Astrocyte of the spinal cord (primary cell): Measurements from ENCODE around the gene SNX9.

Experiments used
- DNase-seq: peaks from one replicate; pipeline ENCODE4 v3.0.0; 2011; ENCODE audit warnings: low read depth, low spot score
- H3K4me3 ChIP-seq: 2 replicates; pipeline ENCODE4 v1.5.1; 2011; ENCODE audit warnings: low read depth, mild to moderate bottlenecking, low read length, moderate library complexity
- CTCF ChIP-seq: IDR thresholded peaks from 2 replicates; pipeline ENCODE4 v1.5.1; 2012; ENCODE audit warnings: low read depth, mild to moderate bottlenecking, low read length, inconsistent platforms
- in situ Hi-C: cut with HindIII; loops from 2 replicates; pipeline ENCODE4 v1.10.0; 2017; ENCODE audit warnings: low sequenced_read_pairs

The SNX9 gene

GRCh38 chr6:157951828-157952227, 128.8 kb downstream of the SNX9 start:
- in situ Hi-C loops, result no loop called here
- no peak for DNase-seq
- TF ChIP-seq CTCF, result no peak
- no peak overlapping the region for H3K4me3 ChIP-seq

GRCh38 chr6:157952861-157953351, 129.9 kb downstream of the SNX9 start:
- no peak for DNase-seq
- H3K4me3 ChIP-seq, result no peak overlapping the region
- in situ Hi-C loops, result no loop called here
- no peak for TF ChIP-seq CTCF

- in situ Hi-C loops, result no loop called here
- no peak overlapping the region for H3K4me3 ChIP-seq
- TF ChIP-seq CTCF, result no peak
Observed at GRCh38 chr6:157953580-157954091, 130.6 kb downstream of the SNX9 start.

GRCh38 chr6:157954150-157955117, 131.4 kb downstream of the SNX9 start:
- no peak for DNase-seq
- in situ Hi-C loops, result no loop called here
- no peak overlapping the region for H3K4me3 ChIP-seq
- no peak for TF ChIP-seq CTCF

More at GRCh38 chr6:157953580-157954091, 130.6 kb downstream of the SNX9 start:
- DNase-seq, result no peak

- TF ChIP-seq CTCF, result no peak
- no peak overlapping the region for H3K4me3 ChIP-seq
- in situ Hi-C loops, result no loop called here
- DNase-seq, result no peak
Observed at GRCh38 chr6:157955675-157956074, 132.6 kb downstream of the SNX9 start.

GRCh38 chr6:157956171-157956730, 133.2 kb downstream of the SNX9 start:
- in situ Hi-C loops, result no loop called here
- no peak overlapping the region for H3K4me3 ChIP-seq
- no peak for DNase-seq
- no peak for TF ChIP-seq CTCF
